Natural killer cell (primary cell): ENCODE data around the gene HMGCS2. TPM values are rescaled to one million over a fixed set of nuclear protein-coding genes. Genes with fewer than 3 reads are reported as not detected.

Source experiments
- ATAC-seq, 3 donors: fragments of 150-1000 bp in 2 of 3; fragments of 200-7000 bp in 1 of 3; cut with Tn5 transposase; 1 replicate in 1 of 3; 2 replicates in 2 of 3; pipeline ENCODE4 v1.10.0; 2021; ENCODE audit warnings: mild to moderate bottlenecking in 2 of 3, moderate library complexity in 2 of 3
- DNase-seq, 2 donors: peaks; one replicate each; pipeline versions ENCODE4 v3.0.0 to v3.0.0-alpha.2; 2013 to 2021; ENCODE audit warnings: mixed read lengths in 1 of 2
- H3K27ac ChIP-seq: one replicate; pipeline ENCODE4 v1.5.1; 2013; ENCODE audit warnings: mild to moderate bottlenecking, low read length
- H3K27me3 ChIP-seq: one replicate; pipeline ENCODE4 v1.6.1; 2013; ENCODE audit warnings: low read length; ENCODE audit not compliant: control insufficient read depth, insufficient read depth
- H3K36me3 ChIP-seq: one replicate; pipeline ENCODE4 v1.6.1; 2013; ENCODE audit warnings: low read length; ENCODE audit not compliant: control insufficient read depth, insufficient read depth
- H3K4me1 ChIP-seq: one replicate; pipeline ENCODE4 v1.6.1; 2013; ENCODE audit warnings: low read length; ENCODE audit not compliant: control insufficient read depth, insufficient read depth
- H3K4me3 ChIP-seq: one replicate; pipeline ENCODE4 v1.5.1; 2013; ENCODE audit warnings: low read length
- H3K9me3 ChIP-seq: one replicate; pipeline ENCODE4 v1.6.1; 2013; ENCODE audit warnings: low read length; ENCODE audit not compliant: control insufficient read depth, insufficient read depth
- H3K27ac Mint-ChIP-seq, 2 donors: one replicate each; pipeline ENCODE4 v1.8.0; 2022; ENCODE audit warnings: mild to moderate bottlenecking in 2 of 2, mixed read lengths in 2 of 2, moderate library complexity in 1 of 2
- H3K27me3 Mint-ChIP-seq, 2 donors: one replicate each; pipeline ENCODE4 v1.8.0; 2022; ENCODE audit warnings: low read depth in 2 of 2, mixed read lengths in 2 of 2
- H3K36me3 Mint-ChIP-seq: one replicate; pipeline ENCODE4 v1.8.0; 2022; ENCODE audit warnings: mixed read lengths
- H3K4me1 Mint-ChIP-seq, 2 donors: one replicate each; pipeline ENCODE4 v1.8.0; 2022; ENCODE audit warnings: mixed read lengths in 2 of 2
- H3K4me3 Mint-ChIP-seq: one replicate; pipeline ENCODE4 v1.8.0; 2022; ENCODE audit warnings: mild to moderate bottlenecking, moderate library complexity, mixed read lengths
- H3K9me3 Mint-ChIP-seq, 2 donors: one replicate each; pipeline ENCODE4 v1.8.0; 2022; ENCODE audit warnings: mixed read lengths in 2 of 2
- WGBS: methylation state at CpG from one replicate; pipeline ENCODE4 v1.1.7; 2013; ENCODE audit warnings: missing lambda C conversion rate; ENCODE audit not compliant: insufficient coverage; 5-methylcytosine and 5-hydroxymethylcytosine counted together
- intact Hi-C: fragments of 100-400 bp; cut with micrococcal nuclease; formaldehyde crosslinking; loops from one replicate; pipeline ENCODE4 v1.14.2; 2022
- total RNA-seq, 4 donors: library from RNA; stranded (reverse); fragments of 120-200 nt in 1 of 4; gene quantifications; one replicate each; pipeline versions ENCODE4 v1.2.3 to v1.2.4, GENCODE V29; 2013 to 2022
- TF ChIP-seq, protein P1 (sequence below): fragments of 200-600 bp; IDR thresholded peaks from one replicate; pipeline ENCODE4 v1.8.0; 2022; ENCODE audit warnings: antibody characterized with exemption

The HMGCS2 gene
- total RNA-seq, 3 donors from 2014 or later (not counting 1 experiment from before 2014, with no cell fraction given), result not detected

DNA sequence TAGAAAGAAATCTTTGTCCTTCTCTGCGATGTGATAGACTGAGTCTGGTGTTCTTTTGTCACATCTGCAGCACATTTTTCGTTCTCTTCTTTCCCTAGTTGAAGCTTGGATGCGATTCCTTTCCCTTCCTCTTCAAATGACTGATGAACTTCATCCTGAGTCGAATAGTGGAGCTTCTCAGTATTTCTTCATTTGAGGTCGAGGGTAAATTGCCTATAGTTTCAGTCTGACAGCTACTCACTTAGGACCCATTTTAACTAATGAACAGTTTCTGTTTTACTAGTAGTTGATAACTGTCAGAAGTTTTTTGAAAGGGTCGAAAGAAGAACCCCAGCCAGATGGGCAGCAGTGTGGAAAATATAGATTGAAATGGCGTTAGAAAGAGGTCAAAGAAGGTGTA is 47.2 kb upstream of the HMGCS2 start:
- Histone ChIP-seq H3K27ac (no peak overlapping the region), H3K27me3 (no peaks in the 10 kb centered on the region), H3K4me1 (no peaks in the 10 kb centered on the region), H3K36me3 (no peaks in the 10 kb centered on the region), H3K4me3 (no peak overlapping the region), H3K9me3 (no peaks in the 10 kb centered on the region)
- no peak for ATAC-seq
- Mint-ChIP-seq H3K36me3 (no peaks in the 10 kb centered on the region), H3K4me1 (no peaks in the 10 kb centered on the region), H3K4me3 (no peak overlapping the region), H3K9me3 (peaks cover 0 to 3% of the 10 kb centered on the region in 2 donors), H3K27me3 (peaks cover 13 to 24% of the 10 kb centered on the region in 2 donors), H3K27ac (no peak overlapping the region)
- DNase-seq, result no peak
- TF ChIP-seq, protein P1, sequence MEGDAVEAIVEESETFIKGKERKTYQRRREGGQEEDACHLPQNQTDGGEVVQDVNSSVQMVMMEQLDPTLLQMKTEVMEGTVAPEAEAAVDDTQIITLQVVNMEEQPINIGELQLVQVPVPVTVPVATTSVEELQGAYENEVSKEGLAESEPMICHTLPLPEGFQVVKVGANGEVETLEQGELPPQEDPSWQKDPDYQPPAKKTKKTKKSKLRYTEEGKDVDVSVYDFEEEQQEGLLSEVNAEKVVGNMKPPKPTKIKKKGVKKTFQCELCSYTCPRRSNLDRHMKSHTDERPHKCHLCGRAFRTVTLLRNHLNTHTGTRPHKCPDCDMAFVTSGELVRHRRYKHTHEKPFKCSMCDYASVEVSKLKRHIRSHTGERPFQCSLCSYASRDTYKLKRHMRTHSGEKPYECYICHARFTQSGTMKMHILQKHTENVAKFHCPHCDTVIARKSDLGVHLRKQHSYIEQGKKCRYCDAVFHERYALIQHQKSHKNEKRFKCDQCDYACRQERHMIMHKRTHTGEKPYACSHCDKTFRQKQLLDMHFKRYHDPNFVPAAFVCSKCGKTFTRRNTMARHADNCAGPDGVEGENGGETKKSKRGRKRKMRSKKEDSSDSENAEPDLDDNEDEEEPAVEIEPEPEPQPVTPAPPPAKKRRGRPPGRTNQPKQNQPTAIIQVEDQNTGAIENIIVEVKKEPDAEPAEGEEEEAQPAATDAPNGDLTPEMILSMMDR, result no peak
- intact Hi-C loops, result no loop called here
- 76% methylated on average over 7 of the region's 7 CpGs for WGBS

DNA sequence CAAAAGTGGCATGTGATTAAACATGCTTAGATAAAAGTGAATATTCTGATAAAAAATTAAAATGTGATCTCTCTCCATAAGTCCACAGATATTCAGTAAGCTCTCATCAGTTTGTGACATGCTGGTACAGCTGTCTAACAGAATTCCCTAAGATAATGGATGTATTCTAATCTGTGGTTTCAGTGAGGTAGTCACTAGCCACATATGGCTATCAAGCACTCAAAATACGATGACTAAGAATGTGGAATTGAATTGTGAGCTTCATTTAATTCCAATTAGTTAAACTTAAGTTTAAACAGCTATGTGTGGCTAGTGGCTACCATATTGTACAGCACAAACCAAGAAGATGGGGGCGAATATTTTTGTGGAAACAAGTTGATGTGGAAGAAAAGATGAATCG is 46.7 kb upstream of the HMGCS2 start:
- no peak for DNase-seq
- Histone ChIP-seq H3K4me3 (no peak overlapping the region), H3K27ac (no peak overlapping the region), H3K4me1 (no peaks in the 10 kb centered on the region), H3K9me3 (no peaks in the 10 kb centered on the region), H3K36me3 (no peaks in the 10 kb centered on the region), H3K27me3 (no peaks in the 10 kb centered on the region)
- Mint-ChIP-seq H3K36me3 (no peaks in the 10 kb centered on the region), H3K4me1 (no peaks in the 10 kb centered on the region), H3K27ac (no peak overlapping the region), H3K27me3 (peaks cover 13 to 22% of the 10 kb centered on the region in 2 donors), H3K4me3 (no peak overlapping the region), H3K9me3 (peaks cover 0 to 3% of the 10 kb centered on the region in 2 donors)
- TF ChIP-seq, protein P1, result no peak
- no peak for ATAC-seq
- WGBS, result 86% methylated on average over 3 of the region's 3 CpGs
- intact Hi-C loops, result no loop called here

DNA sequence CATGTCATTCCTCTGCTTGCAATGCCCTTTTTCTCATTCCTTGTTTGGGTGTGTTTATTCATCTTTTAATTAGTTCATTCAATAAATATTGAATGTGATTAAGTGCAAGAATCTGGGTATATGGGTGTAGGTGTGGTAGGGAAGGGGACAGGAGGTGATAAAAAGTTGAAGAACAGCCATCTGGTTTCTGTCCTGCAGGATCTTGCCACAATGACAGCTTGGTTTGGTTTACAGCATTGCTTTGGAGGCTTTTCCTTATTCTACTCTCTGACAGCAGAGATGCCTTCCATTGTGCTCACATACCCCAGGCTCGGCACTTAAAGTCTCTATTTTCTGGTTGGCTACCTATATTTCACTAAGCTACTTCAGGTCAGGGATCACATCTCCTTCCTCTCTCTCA is 45.6 kb upstream of the HMGCS2 start:
- Mint-ChIP-seq H3K4me3 (no peak overlapping the region), H3K4me1 (no peaks in the 10 kb centered on the region), H3K27ac (no peak overlapping the region), H3K9me3 (no peaks in the 10 kb centered on the region), H3K27me3 (peaks cover 10 to 22% of the 10 kb centered on the region in 2 donors), H3K36me3 (no peaks in the 10 kb centered on the region)
- intact Hi-C loops, result no loop called here
- DNase-seq (no peak), ATAC-seq (no peak)
- H3K36me3 ChIP-seq, result no peaks in the 10 kb centered on the region
- no peak overlapping the region for H3K27ac ChIP-seq
- no peaks in the 10 kb centered on the region for H3K27me3 ChIP-seq
- no peaks in the 10 kb centered on the region for H3K9me3 ChIP-seq
- WGBS, result 83% methylated on average over 1 of the region's 1 CpG
- no peaks in the 10 kb centered on the region for H3K4me1 ChIP-seq
- TF ChIP-seq, protein P1, result no peak
- no peak overlapping the region for H3K4me3 ChIP-seq

DNA sequence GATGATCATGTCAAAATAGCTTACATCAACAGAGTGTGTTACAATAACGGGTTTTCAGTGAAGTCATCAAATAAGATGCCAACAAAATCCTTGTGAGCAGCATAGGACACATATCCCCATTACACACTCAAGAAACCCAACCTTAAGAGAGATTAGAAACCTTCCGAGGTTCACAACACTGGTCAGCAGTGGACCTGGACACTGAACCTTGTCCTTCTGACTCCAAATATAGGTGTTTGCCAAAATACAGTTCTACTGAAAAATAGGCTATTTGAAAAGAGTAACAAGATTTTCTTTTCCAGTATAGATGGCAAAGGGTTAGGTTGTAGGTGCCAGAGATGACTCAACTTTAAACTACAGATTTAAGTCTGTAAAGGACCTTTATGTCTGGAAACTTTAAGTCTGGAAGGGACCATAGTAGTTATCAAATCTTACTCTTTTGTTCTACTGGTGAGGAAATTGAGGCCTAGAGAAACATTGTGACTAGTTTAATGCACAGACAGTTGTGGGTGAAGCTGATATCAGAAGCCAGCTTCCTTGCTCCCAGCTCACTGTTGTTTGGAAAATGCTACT is 43.4 kb upstream of the HMGCS2 start:
- TF ChIP-seq, protein P1, result no peak
- Histone ChIP-seq H3K27ac (no peak overlapping the region), H3K36me3 (no peaks in the 10 kb centered on the region), H3K4me1 (no peaks in the 10 kb centered on the region), H3K27me3 (peaks cover 4% of the 10 kb centered on the region), H3K4me3 (no peak overlapping the region), H3K9me3 (no peaks in the 10 kb centered on the region)
- H3K4me1 Mint-ChIP-seq, result peaks cover 0 to 5% of the 10 kb centered on the region in 2 donors
- H3K4me3 Mint-ChIP-seq, result no peak overlapping the region
- no peak overlapping the region for H3K27ac Mint-ChIP-seq
- no peaks in the 10 kb centered on the region for H3K36me3 Mint-ChIP-seq
- DNase-seq, result no peak
- H3K27me3 Mint-ChIP-seq, result peaks cover 19 to 34% of the 10 kb centered on the region in 2 donors
- WGBS, result 94% methylated on average over 1 of the region's 2 CpGs
- intact Hi-C loops, result no loop called here
- no peak for ATAC-seq
- no peaks in the 10 kb centered on the region for H3K9me3 Mint-ChIP-seq
